IMR-90 (cell line): Measurements from ENCODE around the gene RASGRP4. TPM values are rescaled to one million over a fixed set of nuclear protein-coding genes. Genes with fewer than 3 reads are reported as not detected.

Source experiments
- ATAC-seq: fragments of 200-7000 bp; cut with Tn5 transposase; 2 replicates; pipeline ENCODE4 v1.9.1; 2020; ENCODE audit warnings: low read depth, mild to moderate bottlenecking, moderate library complexity
- BruUV-seq: library from RNA; stranded (reverse); fragments of 400-500 nt; replicated peaks from 2 replicates; lab custom pipeline; 2021; lab: Mats Ljungman, UMichigan
- CTCF ChIA-PET: fragments of 300-600 bp; formaldehyde crosslinking; extraction: SDS; loops from one replicate; lab custom pipeline; 2021; ENCODE audit warnings: antibody characterized with exemption; lab: Yijun Ruan, JAX
- POLR2A ChIA-PET: fragments of 300-600 bp; sonication (Branson Sonifier 250); formaldehyde crosslinking; loops from one replicate; lab custom pipeline; 2022; ENCODE audit warnings: antibody characterized with exemption; ENCODE audit not compliant: unreplicated experiment; lab: Charles Lee
- DNase-seq: peaks from one replicate; pipeline ENCODE4 v3.0.0; 2013
- H2AFZ ChIP-seq: replicated peaks from 2 replicates; pipeline ENCODE3; 2013; ENCODE audit warnings: low read length, mild to moderate bottlenecking; ENCODE audit not compliant: poor library complexity
- H2AK5ac ChIP-seq: 2 replicates; pipeline ENCODE4 v1.6.1; 2013; ENCODE audit warnings: low read depth, low read length, inconsistent platforms
- H2AK9ac ChIP-seq: replicated peaks from 2 replicates; pipeline ENCODE3; 2013; ENCODE audit warnings: mild to moderate bottlenecking, low read depth, low read length, moderate library complexity; ENCODE audit not compliant: poor library complexity
- H2BK120ac ChIP-seq: 2 replicates; pipeline ENCODE4 v1.6.1; 2013; ENCODE audit warnings: low read depth, low read length, inconsistent platforms
- H2BK15ac ChIP-seq: 3 replicates; pipeline ENCODE4 v1.6.1; 2013; ENCODE audit warnings: low read depth, low read length, inconsistent platforms
- H2BK20ac ChIP-seq: 2 replicates; pipeline ENCODE4 v1.6.1; 2013; ENCODE audit warnings: low read depth, mild to moderate bottlenecking, inconsistent platforms, low read length, moderate library complexity
- H2BK5ac ChIP-seq: 2 replicates; pipeline ENCODE4 v1.6.1; 2013; ENCODE audit warnings: mild to moderate bottlenecking, low read depth, low read length, inconsistent platforms; ENCODE audit not compliant: poor library complexity, severe bottlenecking
- H3K14ac ChIP-seq: replicated peaks from 2 replicates; pipeline ENCODE4 v1.6.1; 2013; ENCODE audit warnings: low read depth, low read length, inconsistent platforms
- H3K18ac ChIP-seq: 2 replicates; pipeline ENCODE4 v1.6.1; 2013; ENCODE audit warnings: low read depth, low read length, control low read depth
- H3K23ac ChIP-seq: 2 replicates; pipeline ENCODE4 v1.6.1; 2013; ENCODE audit warnings: low read depth, low read length, inconsistent platforms
- H3K27ac ChIP-seq: 2 replicates; pipeline ENCODE4 v1.5.1; 2013; ENCODE audit warnings: mild to moderate bottlenecking, control low read depth, low read length; ENCODE audit not compliant: insufficient read depth
- H3K27me3 ChIP-seq: 2 replicates; pipeline ENCODE4 v1.6.1; 2013; ENCODE audit warnings: low read length; ENCODE audit not compliant: control insufficient read depth, insufficient read depth
- H3K36me3 ChIP-seq: 2 replicates; pipeline ENCODE4 v1.6.1; 2013; ENCODE audit warnings: low read length, mixed read lengths; ENCODE audit not compliant: control insufficient read depth, insufficient read depth
- H3K4ac ChIP-seq: 2 replicates; pipeline ENCODE4 v1.6.1; 2013; ENCODE audit warnings: low read depth, low read length, inconsistent platforms
- H3K4me1 ChIP-seq: 2 replicates; pipeline ENCODE4 v1.6.1; 2013; ENCODE audit warnings: low read length, mixed read lengths; ENCODE audit not compliant: control insufficient read depth, insufficient read depth
- H3K4me2 ChIP-seq: 2 replicates; pipeline ENCODE4 v1.6.1; 2013; ENCODE audit warnings: low read depth, mild to moderate bottlenecking, control low read depth, low read length, moderate library complexity
- H3K4me3 ChIP-seq: 2 replicates; pipeline ENCODE4 v1.5.1; 2013; ENCODE audit warnings: low read depth, mild to moderate bottlenecking, control low read depth, low read length, moderate library complexity; ENCODE audit not compliant: insufficient read depth
- H3K56ac ChIP-seq: 2 replicates; pipeline ENCODE4 v1.6.1; 2013; ENCODE audit warnings: low read length, inconsistent platforms; ENCODE audit not compliant: insufficient read depth; ENCODE audit errors: extremely low read depth
- H3K79me1 ChIP-seq, 2 experiments: 2 replicates each; pipeline ENCODE4 v1.6.1; 2013; ENCODE audit warnings: low read length in 2 of 2, inconsistent platforms in 1 of 2, low read depth in 1 of 2
- H3K9ac ChIP-seq: 2 replicates; pipeline ENCODE4 v1.6.1; 2013; ENCODE audit warnings: low read depth, low read length, control low read depth
- H3K9me1 ChIP-seq: 2 replicates; pipeline ENCODE4 v1.6.1; 2013; ENCODE audit warnings: low read length, inconsistent platforms; ENCODE audit not compliant: insufficient read depth
- H3K9me3 ChIP-seq: 2 replicates; pipeline ENCODE4 v1.6.1; 2013; ENCODE audit warnings: low read length; ENCODE audit not compliant: control insufficient read depth, insufficient read depth
- H4K20me1 ChIP-seq: 2 replicates; pipeline ENCODE4 v1.6.1; 2013; ENCODE audit warnings: low read length, inconsistent platforms; ENCODE audit not compliant: insufficient read depth
- H4K5ac ChIP-seq: 2 replicates; pipeline ENCODE4 v1.6.1; 2013; ENCODE audit warnings: mild to moderate bottlenecking, low read depth, low read length, control low read depth
- H4K8ac ChIP-seq, 2 experiments: 2 replicates each; pipeline ENCODE4 v1.6.1; 2013; ENCODE audit warnings: low read depth in 2 of 2, low read length in 2 of 2, control low read depth in 1 of 2, inconsistent platforms in 1 of 2
- H4K91ac ChIP-seq: 2 replicates; pipeline ENCODE4 v1.6.1; 2013; ENCODE audit warnings: low read depth, low read length, inconsistent platforms; ENCODE audit not compliant: insufficient read depth
- FOS ChIP-seq: fragments of 150-350 bp; IDR thresholded peaks from 2 replicates; pipeline ENCODE4 v1.6.1; 2016; ENCODE audit warnings: low read depth, low read length
- MAFK ChIP-seq: IDR thresholded peaks from 2 replicates; pipeline ENCODE4 v1.6.1; 2012; ENCODE audit warnings: low read depth, low read length, improper control_type of control experiment
- MAZ ChIP-seq: IDR thresholded peaks from 2 replicates; pipeline ENCODE4 v1.6.1; 2012; ENCODE audit warnings: low read depth, mild to moderate bottlenecking, low read length, improper control_type of control experiment, moderate library complexity, borderline replicate concordance
- NFE2L2 ChIP-seq: fragments of 150-350 bp; IDR thresholded peaks from 2 replicates; pipeline ENCODE4 v1.6.1; 2016; ENCODE audit warnings: low read depth, mild to moderate bottlenecking, low read length
- RAD21 ChIP-seq: IDR thresholded peaks from 2 replicates; pipeline ENCODE4 v1.6.1; 2012; ENCODE audit warnings: low read length, improper control_type of control experiment
- WGBS, 2 experiments: methylation state at CpG; one replicate each; pipeline versions ENCODE4 v1.1.5 to v1.1.7; 2013; ENCODE audit warnings: missing lambda C conversion rate in 2 of 2; ENCODE audit not compliant: insufficient read length in 1 of 2; ENCODE audit errors: extremely low coverage in 2 of 2; 5-methylcytosine and 5-hydroxymethylcytosine counted together
- dilution Hi-C: fragments of 300-500 bp; cut with HindIII; formaldehyde crosslinking; loops from one replicate; pipeline ENCODE4 v1.14.3; 2018; ENCODE audit warnings: low sequenced_read_pairs; ENCODE audit not compliant: unreplicated experiment
- in situ Hi-C: fragments of 300-500 bp; cut with MboI; formaldehyde crosslinking; loops from 3 replicates; pipeline ENCODE4 v1.14.3; 2019; ENCODE audit warnings: low sequenced_read_pairs, inconsistent platforms, mixed read lengths
- intact Hi-C: fragments of 100-400 bp; cut with micrococcal nuclease; formaldehyde crosslinking; loops from 2 replicates; pipeline ENCODE4 v1.10.0; 2022
- polyA plus RNA-seq, 3 experiments: library from polyadenylated mRNA; depleted of rRNA; stranded (reverse); fragments of >200 nt; gene quantifications; 2 replicates each; pipeline ENCODE4 v1.2.3, GENCODE V29; 2012; ENCODE audit warnings: low replicate concordance in 1 of 3
- total RNA-seq: library from RNA; depleted of rRNA; stranded (reverse); fragments of >200 nt; gene quantifications from 2 replicates; pipeline ENCODE4 v1.2.3, GENCODE V29; 2012

RASGRP4 gene
- total and polyA plus RNA-seq, 2 of the 4 experiments (the other 2 are of a cell fraction) = not detected

- Histone ChIP-seq H2AK5ac (peak within 1 kb of the TSS; percentile 85), H4K20me1 (peaks cover 8% of the 10 kb centered on the region), H2BK120ac (peak within 1 kb of the TSS; percentile 71), H4K5ac (peak within 1 kb of the TSS; percentile 53), H3K79me1 (peaks cover 8 to 50% of the 10 kb centered on the region in 2 experiments; a peak in 3 of 4 replicates), H3K4me3 (peak within 1 kb of the TSS; percentile 67), H3K9ac (peak within 1 kb of the TSS; percentile 83), H4K91ac (peak within 1 kb of the TSS; percentile 88), H3K18ac (peak within 1 kb of the TSS; percentile 78), H3K9me1 (peaks cover 7% of the 10 kb centered on the region), H3K4me2 (peak within 1 kb of the TSS; percentile 96), H3K27me3 (no peaks in the 10 kb centered on the region), H2BK15ac (peak within 1 kb of the TSS; percentile 97; the same call in 2 of the 3 replicates), H2BK5ac (peak within 1 kb of the TSS; percentile 84), H3K14ac (peak within 1 kb of the TSS; percentile 92), H3K36me3 (peaks cover 18% of the 10 kb centered on the region), H3K4me1 (peaks cover 4% of the 10 kb centered on the region), H2BK20ac (peak within 1 kb of the TSS; percentile 63; the same call in 1 of the 2 replicates), H3K4ac (peak within 1 kb of the TSS; percentile 86), H4K8ac (peak within 1 kb of the TSS; percentile 40 to 90), H3K9me3 (no peaks in the 10 kb centered on the region), H2AK9ac (peak within 1 kb of the TSS; percentile 100), H2AFZ (peak within 1 kb of the TSS; percentile 92), H3K23ac (peak within 1 kb of the TSS; percentile 90), H3K56ac (peak within 1 kb of the TSS; percentile 86), H3K27ac (peak within 1 kb of the TSS; percentile 90)
- ATAC-seq = peak; percentile 34
- ChIA-PET POLR2A (interaction anchor here (0.5 to 2.4 kb wide), 4 partner anchors 13 to 194 kb away, joined by 3 to 12 read pairs (median 3); partner anchors contain the start of gene PSMD8), CTCF (interaction anchor here (1.5 kb wide), 1 partner anchor 14 kb away, joined by 6 read pairs; the partner anchor contains the start of gene FAM98C)
- DNase-seq = peak; percentile 66
- TF ChIP-seq MAZ (peak; percentile 63; the same call in 1 of the 2 replicates), RAD21 (no peak), MAFK (no peak), NFE2L2 (no peak), FOS (no peak)
- WGBS, 2 experiments = 0% methylated on average over 3 of the region's 46 CpGs; no CpG with 5 or more reads in 1 of the 2 experiments
- intact Hi-C loops (loop anchor here (2.0 to 5.0 kb wide), 2 partner anchors 14 to 156 kb away; partner anchors contain the start of gene PSMD8), in situ Hi-C loops (no loop called here), dilution Hi-C loops (no loop called here)
- BruUV-seq = no TSS peak
Measured at GRCh38 chr19:38388349-38389100, 37.5 kb downstream of the RASGRP4 start, which contains the start of gene SPRED3. TSS of gene SPRED3 (plus strand) at chr19:38388697. CDS start at chr19:38390303, 1,606 bp downstream.
